ENCODE results near the gene ALDH2. TPM values are rescaled to one million over a fixed set of nuclear protein-coding genes. Genes with fewer than 3 reads are reported as not detected.
"Not testable (repeated sequence)": the region's sequence is repeated elsewhere in the genome, so short reads cannot be mapped to it uniquely, and the experiment has no call there.

ALDH2 gene
- 66.4 TPM for total RNA-seq

DNA sequence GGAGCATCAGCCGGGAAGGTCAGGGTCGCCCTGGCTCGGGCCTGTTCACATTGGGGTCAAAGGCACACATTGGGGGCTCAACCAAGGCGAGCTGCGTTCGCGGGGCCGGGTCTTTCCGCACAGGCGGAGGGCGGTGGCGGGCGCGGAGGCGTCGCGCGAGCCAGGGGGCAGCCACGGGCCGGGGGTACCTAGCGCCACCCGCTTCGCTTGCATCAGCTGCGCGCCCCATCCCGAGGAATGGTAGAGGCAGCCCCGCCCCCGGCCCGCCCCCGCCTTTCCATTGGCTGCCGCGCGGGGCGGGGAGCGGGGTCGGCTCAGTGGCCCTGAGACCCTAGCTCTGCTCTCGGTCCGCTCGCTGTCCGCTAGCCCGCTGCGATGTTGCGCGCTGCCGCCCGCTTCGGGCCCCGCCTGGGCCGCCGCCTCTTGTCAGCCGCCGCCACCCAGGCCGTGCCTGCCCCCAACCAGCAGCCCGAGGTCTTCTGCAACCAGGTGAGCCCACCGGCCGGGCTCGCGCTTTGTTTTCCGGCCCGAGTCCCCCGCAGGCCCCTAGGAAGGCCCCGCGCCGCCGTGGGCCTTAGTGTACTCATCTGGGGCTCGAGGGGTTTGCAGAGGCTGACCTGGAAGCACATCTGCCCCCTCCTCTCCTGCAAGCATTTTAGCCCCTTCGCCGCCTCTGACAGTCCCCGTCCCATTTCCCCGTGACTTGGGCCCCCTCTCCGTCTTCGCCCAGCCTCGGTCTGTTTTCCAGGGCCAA lies at the start of gene ALDH2:
TSS of gene ALDH2 (plus strand) at position 326 of the 754 bp plus-strand sequence. CDS start at position 376, 50 bp downstream.
- Histone ChIP-seq H3K9me3 (no peaks in the 10 kb centered on the region), H3K4me3 (peak within 1 kb of the TSS; percentile 88 to 99), H3K36me3 (no peaks in the 10 kb centered on the region), H3K4me1 (peaks cover 10 to 21% of the 10 kb centered on the region in 2 donors), H3K27me3 (no peaks in the 10 kb centered on the region), H3K27ac (peak within 1 kb of the TSS; percentile 88 to 92)
- DNase-seq (ENCODE audit: low spot score in 2 of 2) = peak in 1 of 2 donors; percentile 84
- TF ChIP-seq, protein P1, sequence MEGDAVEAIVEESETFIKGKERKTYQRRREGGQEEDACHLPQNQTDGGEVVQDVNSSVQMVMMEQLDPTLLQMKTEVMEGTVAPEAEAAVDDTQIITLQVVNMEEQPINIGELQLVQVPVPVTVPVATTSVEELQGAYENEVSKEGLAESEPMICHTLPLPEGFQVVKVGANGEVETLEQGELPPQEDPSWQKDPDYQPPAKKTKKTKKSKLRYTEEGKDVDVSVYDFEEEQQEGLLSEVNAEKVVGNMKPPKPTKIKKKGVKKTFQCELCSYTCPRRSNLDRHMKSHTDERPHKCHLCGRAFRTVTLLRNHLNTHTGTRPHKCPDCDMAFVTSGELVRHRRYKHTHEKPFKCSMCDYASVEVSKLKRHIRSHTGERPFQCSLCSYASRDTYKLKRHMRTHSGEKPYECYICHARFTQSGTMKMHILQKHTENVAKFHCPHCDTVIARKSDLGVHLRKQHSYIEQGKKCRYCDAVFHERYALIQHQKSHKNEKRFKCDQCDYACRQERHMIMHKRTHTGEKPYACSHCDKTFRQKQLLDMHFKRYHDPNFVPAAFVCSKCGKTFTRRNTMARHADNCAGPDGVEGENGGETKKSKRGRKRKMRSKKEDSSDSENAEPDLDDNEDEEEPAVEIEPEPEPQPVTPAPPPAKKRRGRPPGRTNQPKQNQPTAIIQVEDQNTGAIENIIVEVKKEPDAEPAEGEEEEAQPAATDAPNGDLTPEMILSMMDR (IDR thresholded peaks at IDR 0.05) = peak in 1 of 3 experiments; percentile 22
- intact Hi-C loops (cut with DNase I) = loop anchor here (2.0 kb wide), 1 partner anchor 74 kb away; no protein-coding TSS in a partner anchor

DNA sequence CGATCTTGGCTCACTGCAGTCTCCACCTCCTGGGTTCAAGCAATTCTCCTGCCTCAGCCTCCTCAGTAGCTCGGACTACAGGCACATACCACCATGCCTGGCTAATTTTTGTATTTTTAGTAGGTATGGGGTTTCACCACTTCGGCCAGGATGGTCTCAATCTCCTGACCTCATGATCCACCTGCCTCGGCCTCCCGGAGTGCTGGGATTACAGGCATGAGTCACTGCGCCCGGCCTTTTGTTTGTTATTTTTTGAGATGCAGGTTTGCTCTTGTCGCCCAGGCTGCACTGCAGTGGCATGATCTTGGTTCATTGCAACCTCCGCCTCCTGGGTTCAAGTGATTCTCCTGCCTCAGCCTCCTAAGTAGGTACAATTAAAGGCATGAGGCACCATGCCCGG lies 47.4 kb upstream of the ALDH2 start:
- intact Hi-C loops (cut with DNase I); H3K27ac ChIP-seq; H3K27me3 ChIP-seq; H3K4me1 ChIP-seq; DNase-seq (ENCODE audit: low spot score in 2 of 2); H3K4me3 ChIP-seq; H3K9me3 ChIP-seq: not testable (repeated sequence)
- H3K36me3 ChIP-seq = peaks cover 18 to 58% of the 10 kb centered on the region in 2 donors

DNA sequence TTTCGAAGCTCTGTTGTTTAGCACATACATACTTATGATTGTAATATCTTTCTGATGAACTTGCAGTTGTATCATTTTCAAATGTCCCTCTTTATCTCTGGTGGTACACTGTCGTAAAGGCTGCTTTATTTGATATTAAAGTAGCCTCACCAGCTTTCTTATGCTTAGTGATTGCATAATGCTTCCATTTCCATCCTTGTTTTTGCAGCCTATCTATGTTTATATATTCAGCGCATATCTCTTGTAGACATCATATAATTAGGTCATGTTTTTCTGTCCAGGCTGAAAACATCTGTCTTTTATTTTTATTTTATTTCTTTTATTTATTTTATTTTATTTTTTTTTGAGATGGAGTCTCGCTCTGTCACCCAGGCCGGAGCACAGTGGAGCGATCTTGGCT lies 46.3 kb upstream of the ALDH2 start:
- intact Hi-C loops (cut with DNase I) = no loop called here
- no peaks in the 10 kb centered on the region for H3K9me3 ChIP-seq
- no peaks in the 10 kb centered on the region for H3K4me1 ChIP-seq
- H3K27ac ChIP-seq = no peak overlapping the region
- no peaks in the 10 kb centered on the region for H3K27me3 ChIP-seq
- peaks cover 20 to 46% of the 10 kb centered on the region in 2 donors for H3K36me3 ChIP-seq
- no peak for DNase-seq (ENCODE audit: low spot score in 2 of 2)
- TF ChIP-seq, protein P1 (IDR thresholded peaks at IDR 0.05) = no peak
- H3K4me3 ChIP-seq = no peak overlapping the region

DNA sequence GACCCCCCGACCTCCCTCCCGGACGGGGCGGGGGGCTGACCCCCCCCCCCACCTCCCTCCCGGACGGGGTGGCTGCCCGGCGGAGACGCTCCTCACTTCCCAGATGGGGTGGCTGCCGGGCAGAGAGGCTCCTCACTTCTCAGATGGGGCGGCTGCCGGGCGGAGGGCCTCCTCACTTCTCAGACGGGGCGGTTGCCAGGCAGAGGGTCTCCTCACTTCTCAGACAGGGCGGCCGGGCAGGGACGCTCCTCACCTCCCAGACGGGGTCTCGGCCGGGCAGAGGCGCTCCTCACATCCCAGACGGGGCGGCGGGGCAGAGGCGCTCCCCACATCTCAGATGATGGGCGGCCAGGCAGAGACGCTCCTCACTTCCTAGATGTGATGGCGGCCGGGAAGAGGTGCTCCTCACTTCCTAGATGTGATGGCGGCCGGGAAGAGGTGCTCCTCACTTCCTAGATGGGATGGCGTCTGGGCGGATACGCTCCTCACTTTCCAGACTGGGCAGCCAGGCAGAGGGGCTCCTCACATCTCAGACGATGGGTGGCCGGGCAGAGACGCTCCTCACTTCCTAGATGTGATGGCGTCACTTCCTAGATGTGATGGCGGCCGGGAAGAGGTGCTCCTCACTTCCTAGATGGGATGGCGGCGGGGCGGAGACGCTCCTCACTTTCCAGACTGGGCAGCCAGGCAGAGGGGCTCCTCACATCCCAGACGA lies 42.9 kb upstream of the ALDH2 start:
- H3K27ac ChIP-seq; H3K9me3 ChIP-seq; H3K4me1 ChIP-seq; DNase-seq (ENCODE audit: low spot score in 2 of 2); H3K4me3 ChIP-seq; H3K27me3 ChIP-seq; intact Hi-C loops (cut with DNase I): not testable (repeated sequence)
- H3K36me3 ChIP-seq = peaks cover 22 to 36% of the 10 kb centered on the region in 2 donors

DNA sequence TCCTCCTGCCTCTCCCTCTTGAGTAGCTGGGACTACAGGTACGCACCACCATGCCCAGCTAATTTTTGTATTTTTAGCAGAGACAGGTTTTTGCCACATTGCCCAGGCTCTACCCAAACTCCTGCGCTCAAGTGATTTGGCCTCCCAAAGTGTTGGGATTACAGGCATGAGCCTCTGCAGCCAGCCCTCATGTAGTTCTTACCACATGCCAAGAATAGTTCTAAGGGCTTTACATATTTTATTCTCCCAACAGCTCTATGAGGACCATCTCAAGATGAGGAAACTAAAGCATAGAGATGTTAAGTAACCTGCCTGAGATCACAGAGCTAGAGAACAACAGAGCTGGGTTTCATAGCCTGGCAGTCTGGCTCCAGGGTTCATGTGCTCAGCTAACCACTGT lies 37.9 kb upstream of the ALDH2 start:
- TF ChIP-seq, protein P1 (IDR thresholded peaks at IDR 0.05) = no peak
- Histone ChIP-seq H3K27ac (no peak overlapping the region), H3K27me3 (no peaks in the 10 kb centered on the region), H3K4me1 (no peaks in the 10 kb centered on the region), H3K36me3 (peaks cover 28 to 43% of the 10 kb centered on the region in 2 donors), H3K9me3 (no peaks in the 10 kb centered on the region), H3K4me3 (no peak overlapping the region)
- DNase-seq (ENCODE audit: low spot score in 2 of 2) = no peak
- intact Hi-C loops (cut with DNase I) = no loop called here

DNA sequence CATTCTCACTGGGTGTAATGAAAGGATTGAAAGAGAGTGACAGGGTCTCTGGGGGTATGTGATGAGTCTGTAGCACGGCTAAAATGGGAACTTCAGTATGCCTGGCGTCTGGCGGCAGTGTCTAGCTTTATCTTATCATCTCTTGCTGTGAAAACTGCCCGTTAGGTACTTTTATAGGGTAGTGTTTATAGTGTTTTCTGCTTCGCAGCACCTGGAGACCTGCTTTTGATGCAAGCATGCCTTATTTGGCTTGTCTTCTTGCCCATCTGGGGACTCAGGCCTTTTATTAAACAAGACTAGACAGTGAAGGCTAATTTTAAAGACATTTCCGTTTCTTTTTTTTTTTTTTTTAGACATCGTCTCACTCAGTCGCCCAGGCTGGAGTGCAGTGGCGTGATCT lies 36.3 kb upstream of the ALDH2 start:
- Histone ChIP-seq H3K27ac (no peak overlapping the region), H3K4me3 (no peak overlapping the region), H3K9me3 (no peaks in the 10 kb centered on the region), H3K27me3 (no peaks in the 10 kb centered on the region), H3K36me3 (peaks cover 34 to 50% of the 10 kb centered on the region in 2 donors), H3K4me1 (no peaks in the 10 kb centered on the region)
- intact Hi-C loops (cut with DNase I) = no loop called here
- DNase-seq (ENCODE audit: low spot score in 2 of 2) = no peak
- TF ChIP-seq, protein P1 (IDR thresholded peaks at IDR 0.05) = no peak

All from ascending aorta (tissue), 2 donors.